Lung (tissue), 12 donors: ENCODE results near the gene KLK14. TPM values are rescaled to one million over a fixed set of nuclear protein-coding genes. Genes with fewer than 3 reads are reported as not detected.

Experiments
- ATAC-seq: fragments of 200-7000 bp; cut with Tn5 transposase; one replicate; pipeline ENCODE4 v1.9.1; 2020; ENCODE audit warnings: moderate number of reproducible peaks; ENCODE audit not compliant: insufficient read depth, low FRiP score
- DNase-seq, 3 donors: peaks; one replicate each; pipeline ENCODE4 v3.0.0-alpha.2; 2013 to 2017
- H3K27ac ChIP-seq, 2 donors: one replicate each; pipeline ENCODE4 v1.5.1; 2013; ENCODE audit warnings: mild to moderate bottlenecking in 2 of 2, moderate library complexity in 2 of 2, control low read depth in 1 of 2, inconsistent platforms in 1 of 2, low read depth in 1 of 2, low read length in 1 of 2
- H3K27me3 ChIP-seq, 3 donors: one replicate each; pipeline ENCODE4 v1.5.1; 2013; ENCODE audit warnings: low read length in 2 of 3; ENCODE audit not compliant: control insufficient read depth in 3 of 3, insufficient read depth in 3 of 3
- H3K36me3 ChIP-seq, 4 donors: one replicate each; pipeline ENCODE4 v1.5.1; 2013; ENCODE audit warnings: low read length in 4 of 4, mild to moderate bottlenecking in 1 of 4, moderate library complexity in 1 of 4; ENCODE audit not compliant: control insufficient read depth in 4 of 4, insufficient read depth in 4 of 4
- H3K4me1 ChIP-seq, 5 donors: one replicate each; pipeline ENCODE4 v1.5.1; 2013; ENCODE audit warnings: low read length in 5 of 5, mild to moderate bottlenecking in 2 of 5, moderate library complexity in 1 of 5; ENCODE audit not compliant: control insufficient read depth in 5 of 5, insufficient read depth in 5 of 5
- H3K4me3 ChIP-seq: one replicate; pipeline ENCODE4 v1.5.1; 2013; ENCODE audit warnings: mild to moderate bottlenecking, control low read depth, moderate library complexity
- H3K9ac ChIP-seq, 2 donors: one replicate each; pipeline ENCODE4 v1.5.1; 2013; ENCODE audit warnings: low read length in 2 of 2, control low read depth in 1 of 2; ENCODE audit not compliant: insufficient read depth in 1 of 2
- H3K9me3 ChIP-seq, 4 donors: one replicate each; pipeline ENCODE4 v1.5.1; 2013; ENCODE audit warnings: low read length in 3 of 4, mild to moderate bottlenecking in 1 of 4, moderate library complexity in 1 of 4; ENCODE audit not compliant: control insufficient read depth in 4 of 4, insufficient read depth in 3 of 4
- CTCF ChIP-seq: IDR thresholded peaks from 2 replicates; pipeline ENCODE4 v1.5.1; 2012; ENCODE audit warnings: mild to moderate bottlenecking; ENCODE audit errors: control extremely low read depth, extremely low read depth
- WGBS, 2 donors: extraction: QIAGEN DNeasy Blood & Tissue Kit; methylation state at CpG; one replicate each; pipeline ENCODE4 v1.1.7; 2013; 5-methylcytosine and 5-hydroxymethylcytosine counted together
- polyA plus RNA-seq, 2 donors: library from polyadenylated mRNA; stranded (reverse); fragments of 200-250 nt; gene quantifications; one replicate each; pipeline ENCODE4 v1.2.1, GENCODE V29; 2013
- total RNA-seq, 2 donors: library from RNA; depleted of rRNA in 1 of 2; stranded (reverse); fragments of >200 nt in 1 of 2; gene quantifications; one replicate each; pipeline ENCODE4 v1.2.1, GENCODE V29; 2014 to 2021
- donor health status: control.
- donor health status: control.
- donor health status: Bipolar disorder and iron deficiency.
- donor health status: healthy.
- donor health status: DM: yes; HTN: yes; CAD: no.

KLK14 gene
- total and polyA plus RNA-seq, 4 donors, result 0.46 to 3.9 (median 0.89) TPM

- Histone ChIP-seq H3K4me1 (peaks cover 0 to 8% (median 0%) of the 10 kb centered on the region in 5 donors), H3K27ac (no peak overlapping the region), H3K9ac (no peak overlapping the region), H3K9me3 (no peaks in the 10 kb centered on the region), H3K27me3 (no peaks in the 10 kb centered on the region), H3K36me3 (peaks cover 0 to 4% (median 2%) of the 10 kb centered on the region in 4 donors), H3K4me3 (no peak overlapping the region)
- no peak for TF ChIP-seq CTCF
- DNase-seq (no peak), ATAC-seq (no peak)
- WGBS, 2 donors, result 68 to 83% methylated on average over 8 of the region's 8 CpGs
Observed at GRCh38 chr19:51093101-51093500, 10.4 kb upstream of the KLK14 start.

- Histone ChIP-seq H3K27ac (no peak overlapping the region), H3K4me3 (no peak overlapping the region), H3K27me3 (no peaks in the 10 kb centered on the region), H3K9ac (no peak overlapping the region), H3K9me3 (no peaks in the 10 kb centered on the region), H3K4me1 (peaks cover 0 to 8% (median 0%) of the 10 kb centered on the region in 5 donors), H3K36me3 (no peaks in the 10 kb centered on the region)
- DNase-seq (no peak), ATAC-seq (no peak)
- no peak for TF ChIP-seq CTCF
- WGBS, 2 donors, result 53 to 67% methylated on average over 16 of the region's 16 CpGs
Observed at GRCh38 chr19:51091895-51092873, 9.5 kb upstream of the KLK14 start.

GRCh38 chr19:51091126-51091525 is 8.4 kb upstream of the KLK14 start:
- no peak for DNase-seq
- TF ChIP-seq CTCF, result no peak
- ATAC-seq, result no peak

More at GRCh38 chr19:51091126-51091525, 8.4 kb upstream of the KLK14 start:
- peaks cover 0 to 8% (median 0%) of the 10 kb centered on the region in 5 donors for H3K4me1 ChIP-seq
- H3K27ac ChIP-seq, result no peak overlapping the region
- H3K27me3 ChIP-seq, result no peaks in the 10 kb centered on the region
- H3K9ac ChIP-seq, result no peak overlapping the region
- H3K36me3 ChIP-seq, result no peaks in the 10 kb centered on the region
- WGBS, 2 donors, result 80 to 83% methylated on average over 10 of the region's 10 CpGs
- no peak overlapping the region for H3K4me3 ChIP-seq
- H3K9me3 ChIP-seq, result no peaks in the 10 kb centered on the region
